ENCODE measurements around the gene PIK3AP1.

The PIK3AP1 gene

GRCh38 chr10:96667401-96667800, 52.9 kb downstream of the PIK3AP1 start:
- no peak for DNase-seq

- DNase-seq = no peak
These were observed 53.6 kb downstream of the PIK3AP1 start for GRCh38 chr10:96666741-96667140.

- no peak for DNase-seq
These were observed 55.0 kb downstream of the PIK3AP1 start for GRCh38 chr10:96665306-96665705.

GRCh38 chr10:96664563-96664962, 55.8 kb downstream of the PIK3AP1 start:
- no peak for DNase-seq

GRCh38 chr10:96663797-96664196, 56.5 kb downstream of the PIK3AP1 start:
- no peak for DNase-seq

GRCh38 chr10:96661632-96662031, 58.7 kb downstream of the PIK3AP1 start:
- DNase-seq = no peak

- no peak for DNase-seq
These were observed 60.0 kb downstream of the PIK3AP1 start for GRCh38 chr10:96660297-96660696.

GRCh38 chr10:96658844-96659243, 61.5 kb downstream of the PIK3AP1 start:
- no peak for DNase-seq

- DNase-seq = no peak
These were observed 62.9 kb downstream of the PIK3AP1 start for GRCh38 chr10:96657385-96657784.

- no peak for DNase-seq
These were observed 63.5 kb downstream of the PIK3AP1 start for GRCh38 chr10:96656839-96657238.

- no peak for DNase-seq
These were observed 64.1 kb downstream of the PIK3AP1 start for GRCh38 chr10:96656198-96656577.

GRCh38 chr10:96655461-96656197, 64.7 kb downstream of the PIK3AP1 start:
- DNase-seq = no peak

- no peak for DNase-seq
These were observed 68.3 kb downstream of the PIK3AP1 start for GRCh38 chr10:96651998-96652431.

- no peak for DNase-seq
These were observed 69.4 kb downstream of the PIK3AP1 start for GRCh38 chr10:96650958-96651357.

GRCh38 chr10:96648297-96648696, 72.0 kb downstream of the PIK3AP1 start:
- DNase-seq = no peak

GRCh38 chr10:96647466-96647865, 72.8 kb downstream of the PIK3AP1 start:
- DNase-seq = no peak

GRCh38 chr10:96646751-96647166, 73.6 kb downstream of the PIK3AP1 start:
- DNase-seq = no peak

- DNase-seq = no peak
These were observed 74.0 kb downstream of the PIK3AP1 start for GRCh38 chr10:96646301-96646700.

GRCh38 chr10:96645191-96645721, 75.1 kb downstream of the PIK3AP1 start:
- no peak for DNase-seq

- no peak for DNase-seq
These were observed 76.4 kb downstream of the PIK3AP1 start for GRCh38 chr10:96643920-96644319.

- peak; percentile 70 for DNase-seq
These were observed 77.3 kb downstream of the PIK3AP1 start for GRCh38 chr10:96642973-96643372.

- no peak for DNase-seq
These were observed 77.8 kb downstream of the PIK3AP1 start for GRCh38 chr10:96642530-96642929.

GRCh38 chr10:96641396-96642295, 78.7 kb downstream of the PIK3AP1 start:
- no peak for DNase-seq

GRCh38 chr10:96639899-96640298, 80.4 kb downstream of the PIK3AP1 start:
- no peak for DNase-seq

Data from stimulated activated CD4-positive, alpha-beta T cell treated with anti-CD3 and anti-CD28 coated beads, Interleukin-1b, Interleukin-23, amount 100 ng/mL, for 48 hours (primary cell).